Neuronal stem cell (in vitro differentiated cells): ENCODE data around the gene THEM5. TPM values are rescaled to one million over a fixed set of nuclear protein-coding genes. Genes with fewer than 3 reads are reported as not detected.

Source experiments
- DNase-seq: peaks from one replicate; pipeline ENCODE4 v3.0.0-alpha.2; 2013; ENCODE audit warnings: low spot score
- H2AFZ ChIP-seq: one replicate; pipeline ENCODE4 v1.6.1; 2013; ENCODE audit warnings: mild to moderate bottlenecking, low read length, inconsistent platforms
- H2AK5ac ChIP-seq: 2 replicates; pipeline ENCODE4 v1.6.1; 2013; ENCODE audit warnings: low read depth, mild to moderate bottlenecking, inconsistent platforms, low read length, moderate library complexity, mixed read lengths
- H2BK120ac ChIP-seq: 2 replicates; pipeline ENCODE4 v1.6.1; 2013; ENCODE audit warnings: low read depth, mild to moderate bottlenecking, inconsistent platforms, low read length, moderate library complexity, mixed read lengths
- H2BK12ac ChIP-seq: one replicate; pipeline ENCODE4 v1.6.1; 2013; ENCODE audit warnings: low read length, inconsistent platforms
- H2BK15ac ChIP-seq: 2 replicates; pipeline ENCODE4 v1.6.1; 2013; ENCODE audit warnings: mild to moderate bottlenecking, low read length, inconsistent platforms, mixed read lengths
- H2BK5ac ChIP-seq: one replicate; pipeline ENCODE4 v1.6.1; 2013; ENCODE audit warnings: inconsistent platforms, mild to moderate bottlenecking, low read length, moderate library complexity
- H3K14ac ChIP-seq: one replicate; pipeline ENCODE4 v1.6.1; 2013; ENCODE audit warnings: low read length, inconsistent platforms
- H3K18ac ChIP-seq: 2 replicates; pipeline ENCODE4 v1.6.1; 2013; ENCODE audit warnings: low read length, inconsistent platforms
- H3K23ac ChIP-seq: 2 replicates; pipeline ENCODE4 v1.6.1; 2013; ENCODE audit warnings: low read depth, mild to moderate bottlenecking, mixed read lengths, low read length, inconsistent platforms; ENCODE audit not compliant: poor library complexity
- H3K27ac ChIP-seq: replicated peaks from 3 replicates; pipeline ENCODE4 v1.5.1; 2013; ENCODE audit warnings: low read length, inconsistent platforms
- H3K27me3 ChIP-seq, 3 experiments: 2 replicates each; pipeline ENCODE4 v1.6.1; 2013; ENCODE audit warnings: low read length in 3 of 3, mild to moderate bottlenecking in 2 of 3, inconsistent platforms in 1 of 3, low read depth in 1 of 3, mixed read lengths in 1 of 3, moderate library complexity in 1 of 3; ENCODE audit not compliant: control insufficient read depth in 3 of 3, insufficient read depth in 3 of 3
- H3K36me3 ChIP-seq, 2 donors: replicated peaks in 1 of 2; 2 replicates each; pipeline ENCODE4 v1.6.1; 2013; ENCODE audit warnings: low read length in 2 of 2; ENCODE audit not compliant: control insufficient read depth in 2 of 2, insufficient read depth in 2 of 2
- H3K4ac ChIP-seq: 2 replicates; pipeline ENCODE4 v1.6.1; 2013; ENCODE audit warnings: inconsistent platforms, mild to moderate bottlenecking, low read length, moderate library complexity
- H3K4me1 ChIP-seq, 2 donors: 1 replicate in 1 of 2; 2 replicates in 1 of 2; pipeline ENCODE4 v1.6.1; 2013; ENCODE audit warnings: low read length in 2 of 2, low read depth in 1 of 2; ENCODE audit not compliant: control insufficient read depth in 2 of 2, insufficient read depth in 1 of 2
- H3K4me2 ChIP-seq: one replicate; pipeline ENCODE4 v1.6.1; 2013; ENCODE audit warnings: mild to moderate bottlenecking, low read length, inconsistent platforms; ENCODE audit not compliant: insufficient read depth, poor library complexity, severe bottlenecking
- H3K4me3 ChIP-seq, 2 donors: 2 replicates each; pipeline ENCODE4 v1.5.1; 2013; ENCODE audit warnings: low read length in 2 of 2, mild to moderate bottlenecking in 2 of 2, inconsistent platforms in 1 of 2, moderate library complexity in 1 of 2
- H3K79me1 ChIP-seq: one replicate; pipeline ENCODE4 v1.6.1; 2013; ENCODE audit warnings: low read depth, mild to moderate bottlenecking, inconsistent platforms, low read length, moderate library complexity
- H3K9ac ChIP-seq: one replicate; pipeline ENCODE4 v1.6.1; 2013; ENCODE audit warnings: mild to moderate bottlenecking, low read depth, low read length, inconsistent platforms; ENCODE audit not compliant: poor library complexity
- H3K9me3 ChIP-seq, 2 donors: replicated peaks in 1 of 2; 2 replicates each; pipeline versions ENCODE3 to v1.6.1; 2013; ENCODE audit warnings: low read length in 2 of 2, mild to moderate bottlenecking in 2 of 2, inconsistent platforms in 1 of 2, low read depth in 1 of 2, mixed read lengths in 1 of 2, moderate library complexity in 1 of 2; ENCODE audit not compliant: control insufficient read depth in 2 of 2, insufficient read depth in 1 of 2
- H4K8ac ChIP-seq: one replicate; pipeline ENCODE4 v1.6.1; 2013; ENCODE audit warnings: low read depth, mild to moderate bottlenecking, inconsistent platforms, low read length, moderate library complexity
- H4K91ac ChIP-seq: one replicate; pipeline ENCODE4 v1.6.1; 2013; ENCODE audit warnings: low read length, low read depth, mild to moderate bottlenecking, inconsistent platforms; ENCODE audit not compliant: poor library complexity
- WGBS, 2 donors: extraction: QIAGEN DNeasy Blood & Tissue Kit; methylation state at CpG; one replicate each; pipeline ENCODE4 v1.1.7; 2013; ENCODE audit warnings: missing lambda C conversion rate in 2 of 2, mixed read lengths in 1 of 2; ENCODE audit not compliant: insufficient read length in 2 of 2, insufficient replicate concordance in 1 of 2; ENCODE audit errors: extremely low coverage in 2 of 2; 5-methylcytosine and 5-hydroxymethylcytosine counted together
- small RNA-seq: library from polyadenylated mRNA; stranded (forward); fragments of <200 nt; extraction: miRNeasy Mini kit (QIAGEN cat#:217004); gene quantifications from one replicate; pipeline ENCODE3, GENCODE V24; 2013; ENCODE audit not compliant: insufficient read depth

THEM5 gene

DNA sequence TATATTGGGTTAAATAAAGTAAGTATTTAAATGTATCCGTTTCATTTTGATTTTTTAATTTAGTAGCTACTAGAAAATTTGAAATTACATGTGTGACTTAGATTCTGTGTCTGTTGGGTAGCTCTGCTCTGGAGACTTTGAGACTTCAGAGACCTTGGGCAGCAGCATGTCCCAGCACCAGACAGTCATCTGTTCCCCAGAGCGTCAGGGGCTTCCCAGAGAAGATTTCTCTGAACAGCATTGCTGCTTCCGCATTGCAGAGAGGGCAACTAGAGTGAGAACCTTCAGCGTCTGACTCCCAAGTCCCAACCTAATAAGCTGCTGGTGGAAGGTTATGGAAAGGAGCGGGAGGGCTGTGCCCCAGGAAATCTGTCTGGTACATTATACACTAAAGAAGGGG is 54.9 kb downstream of the THEM5 start:
- H2BK12ac ChIP-seq, result no peak overlapping the region

More for the DNA sequence above, 54.9 kb downstream of the THEM5 start:
- no peak overlapping the region for H3K4ac ChIP-seq
- no peak overlapping the region for H2BK120ac ChIP-seq
- H3K9ac ChIP-seq, result no peak overlapping the region
- no peak for DNase-seq
- H2AFZ ChIP-seq, result peak overlapping the region; percentile 84
- no peak overlapping the region for H2AK5ac ChIP-seq
- no peak overlapping the region for H3K4me2 ChIP-seq
- H3K36me3 ChIP-seq, result peaks cover 0 to 2% of the 10 kb centered on the region in 2 donors
- H3K27me3 ChIP-seq, result peaks cover 0 to 30% (median 0%) of the 10 kb centered on the region in 3 experiments
- H3K14ac ChIP-seq, result no peak overlapping the region
- peak overlapping the region; percentile 1 for H2BK5ac ChIP-seq
- H3K4me3 ChIP-seq, result no peak overlapping the region
- no peaks in the 10 kb centered on the region for H3K79me1 ChIP-seq
- 100% methylated on average over 1 of the region's 5 CpGs; no CpG with 5 or more reads in 1 of the 2 donors for WGBS, 2 donors
- no peak overlapping the region for H3K27ac ChIP-seq
- H4K91ac ChIP-seq, result no peak overlapping the region
- no peak overlapping the region for H3K18ac ChIP-seq
- no peak overlapping the region for H3K23ac ChIP-seq
- H2BK15ac ChIP-seq, result no peak overlapping the region
- H3K4me1 ChIP-seq, result peaks cover 2 to 8% of the 10 kb centered on the region in 2 donors
- no peaks in the 10 kb centered on the region for H3K9me3 ChIP-seq
- H4K8ac ChIP-seq, result no peak overlapping the region

Small RNA genes lying within 50 kb of the gene (small RNA-seq; reads per million reads assigned to genes)
- gene RF00019, result not detected
